Fibroblast of gingiva (primary cell): ENCODE measurements around the gene NOTO.

Experiments used
- DNase-seq: peaks from one replicate; pipeline ENCODE4 v3.0.0-alpha.2; 2011; ENCODE audit warnings: low read depth

The NOTO gene

GRCh38 chr2:73233932-73234832 is 31.8 kb downstream of the NOTO start, which contains the start of gene CCT7:
TSS of gene CCT7 (plus strand) at chr2:73234308. CDS start at chr2:73234379, 71 bp downstream.
- peak; percentile 90 for DNase-seq

- DNase-seq, result no peak
Measured at GRCh38 chr2:73235315-73236028, 33.1 kb downstream of the NOTO start.

- DNase-seq, result no peak
Measured at GRCh38 chr2:73237168-73237567, 34.8 kb downstream of the NOTO start.

GRCh38 chr2:73238149-73238548 is 35.8 kb downstream of the NOTO start:
- DNase-seq, result no peak

- no peak for DNase-seq
Measured at GRCh38 chr2:73238976-73239375, 36.6 kb downstream of the NOTO start.

GRCh38 chr2:73239776-73240175 is 37.4 kb downstream of the NOTO start:
- peak; percentile 29 for DNase-seq

- peak; percentile 75 for DNase-seq
Measured at GRCh38 chr2:73243884-73244570, 41.7 kb downstream of the NOTO start.

GRCh38 chr2:73244580-73244979 is 42.2 kb downstream of the NOTO start:
- no peak for DNase-seq

- DNase-seq, result no peak
Measured at GRCh38 chr2:73246850-73247249, 44.5 kb downstream of the NOTO start.

- DNase-seq, result no peak
Measured at GRCh38 chr2:73249636-73250035, 47.3 kb downstream of the NOTO start.

GRCh38 chr2:73250872-73251846 is 48.8 kb downstream of the NOTO start:
- DNase-seq, result no peak

GRCh38 chr2:73252238-73253027 is 50.1 kb downstream of the NOTO start:
- no peak for DNase-seq

GRCh38 chr2:73253400-73253799 is 51.0 kb downstream of the NOTO start:
- DNase-seq, result no peak

- no peak for DNase-seq
Measured at GRCh38 chr2:73253901-73254300, 51.5 kb downstream of the NOTO start.

GRCh38 chr2:73254343-73255006 is 52.1 kb downstream of the NOTO start:
- DNase-seq, result no peak

GRCh38 chr2:73255007-73255644 is 52.8 kb downstream of the NOTO start:
- DNase-seq, result no peak

GRCh38 chr2:73255907-73256617 is 53.7 kb downstream of the NOTO start:
- DNase-seq, result no peak

GRCh38 chr2:73256618-73256922 is 54.2 kb downstream of the NOTO start:
- DNase-seq, result no peak

- no peak for DNase-seq
Measured at GRCh38 chr2:73257021-73257420, 54.6 kb downstream of the NOTO start.
